SJSA1 (cell line): Measurements from ENCODE around the gene RAB36. TPM values are rescaled to one million over a fixed set of nuclear protein-coding genes. Genes with fewer than 3 reads are reported as not detected.

Experiments used
- DNase-seq, 2 experiments: peaks; one replicate each; pipeline ENCODE4 v3.0.0-alpha.2; 2015 to 2020; ENCODE audit warnings: low spot score in 2 of 2, low read depth in 1 of 2
- H3K27ac ChIP-seq: fragments of 250-450 bp; sonication (Bioruptor Pico); 2 replicates; pipeline ENCODE4 v1.5.1; 2020; ENCODE audit warnings: mild to moderate bottlenecking, moderate library complexity
- H3K27me3 ChIP-seq: fragments of 250-450 bp; sonication (Bioruptor Pico); replicated peaks from 2 replicates; pipeline ENCODE4 v1.5.1; 2020; ENCODE audit warnings: mild to moderate bottlenecking, moderate library complexity
- H3K36me3 ChIP-seq: fragments of 250-450 bp; sonication (Bioruptor Pico); 2 replicates; pipeline ENCODE4 v1.5.1; 2020; ENCODE audit warnings: mild to moderate bottlenecking
- H3K4me1 ChIP-seq: fragments of 250-450 bp; sonication (Bioruptor Pico); replicated peaks from 2 replicates; pipeline ENCODE4 v1.6.1; 2021; ENCODE audit warnings: mild to moderate bottlenecking
- H3K4me3 ChIP-seq: fragments of 250-450 bp; sonication (Bioruptor Pico); 2 replicates; pipeline ENCODE4 v1.5.1; 2020; ENCODE audit warnings: mild to moderate bottlenecking
- H3K9me3 ChIP-seq: fragments of 250-450 bp; sonication (Bioruptor Pico); replicated peaks from 2 replicates; pipeline ENCODE4 v1.5.1; 2020; ENCODE audit warnings: mild to moderate bottlenecking
- total RNA-seq: library from RNA; depleted of rRNA; stranded (reverse); fragments of >200 nt; shearing (Covaris generic); gene quantifications from 2 replicates; pipeline ENCODE4 v1.2.3, GENCODE V29; 2014

The RAB36 gene
- total RNA-seq, 1 experiment from 2014 or later: 0.42 TPM

- H3K9me3 ChIP-seq: no peaks in the 10 kb centered on the region
- H3K27me3 ChIP-seq: no peaks in the 10 kb centered on the region
- H3K36me3 ChIP-seq: peaks cover 39% of the 10 kb centered on the region
- DNase-seq: no peak
- H3K4me1 ChIP-seq: no peaks in the 10 kb centered on the region
- no peak overlapping the region for H3K27ac ChIP-seq
- no peak overlapping the region for H3K4me3 ChIP-seq
Observed at GRCh38 chr22:23121000-23121421, 24.3 kb upstream of the RAB36 start.

DNA sequence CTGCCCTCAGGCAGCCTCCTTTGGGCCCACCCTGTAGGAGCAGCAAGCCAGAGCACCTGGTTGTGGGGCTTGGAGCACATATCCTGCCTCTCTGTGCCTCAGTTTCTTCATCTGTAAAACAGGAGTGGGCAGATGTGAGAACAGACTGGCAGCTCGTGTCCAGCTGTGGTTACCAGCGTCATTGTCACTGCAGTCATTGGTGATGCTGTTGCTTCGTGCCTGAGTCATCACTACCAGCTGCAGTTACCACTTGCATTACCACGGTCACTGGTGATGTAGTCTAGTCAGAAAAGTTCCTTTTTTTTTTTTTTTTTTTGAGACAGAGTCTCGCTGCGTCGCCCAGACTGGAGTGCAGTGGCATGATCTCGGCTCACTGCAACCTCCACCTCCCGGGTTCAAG lies 23.9 kb upstream of the RAB36 start:
- no peak overlapping the region for H3K4me3 ChIP-seq
- no peak overlapping the region for H3K27ac ChIP-seq
- peaks cover 37% of the 10 kb centered on the region for H3K36me3 ChIP-seq
- DNase-seq: no peak
- no peaks in the 10 kb centered on the region for H3K4me1 ChIP-seq
- H3K27me3 ChIP-seq: no peaks in the 10 kb centered on the region
- no peaks in the 10 kb centered on the region for H3K9me3 ChIP-seq

- Histone ChIP-seq H3K4me1 (no peaks in the 10 kb centered on the region), H3K36me3 (peaks cover 37% of the 10 kb centered on the region), H3K9me3 (no peaks in the 10 kb centered on the region), H3K27me3 (no peaks in the 10 kb centered on the region), H3K4me3 (no peak overlapping the region), H3K27ac (no peak overlapping the region)
- DNase-seq: no peak
Observed at GRCh38 chr22:23122216-23122957, 22.9 kb upstream of the RAB36 start.

DNA sequence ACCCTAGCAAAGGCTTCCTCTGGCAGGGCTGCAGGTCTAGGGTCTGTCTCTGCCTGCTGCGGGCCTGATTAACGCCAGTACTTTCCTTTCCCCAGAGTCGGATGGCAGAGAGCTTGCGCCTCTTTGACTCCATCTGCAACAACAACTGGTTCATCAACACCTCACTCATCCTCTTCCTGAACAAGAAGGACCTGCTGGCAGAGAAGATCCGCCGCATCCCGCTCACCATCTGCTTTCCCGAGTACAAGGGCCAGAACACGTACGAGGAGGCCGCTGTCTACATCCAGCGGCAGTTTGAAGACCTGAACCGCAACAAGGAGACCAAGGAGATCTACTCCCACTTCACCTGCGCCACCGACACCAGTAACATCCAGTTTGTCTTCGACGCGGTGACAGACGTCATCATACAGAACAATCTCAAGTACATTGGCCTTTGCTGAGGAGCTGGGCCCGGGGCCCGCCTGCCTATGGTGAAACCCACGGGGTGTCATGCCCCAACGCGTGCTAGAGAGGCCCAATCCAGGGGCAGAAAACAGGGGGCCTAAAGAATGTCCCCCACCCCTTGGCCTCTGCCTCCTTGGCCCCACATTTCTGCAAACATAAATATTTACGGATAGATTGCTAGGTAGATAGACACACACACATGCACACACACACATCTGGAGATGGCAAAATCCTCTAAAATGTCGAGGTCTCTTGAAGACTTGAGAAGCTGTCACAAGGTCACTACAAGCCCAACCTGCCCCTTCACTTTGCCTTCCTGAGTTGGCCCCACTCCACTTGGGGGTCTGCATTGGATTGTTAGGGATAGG lies 22.1 kb upstream of the RAB36 start:
- no peak overlapping the region for H3K4me3 ChIP-seq
- H3K4me1 ChIP-seq: peaks cover 5% of the 10 kb centered on the region; the same call in 1 of the 2 replicates
- H3K27me3 ChIP-seq: no peaks in the 10 kb centered on the region
- peaks cover 37% of the 10 kb centered on the region for H3K36me3 ChIP-seq
- DNase-seq: no peak
- H3K9me3 ChIP-seq: no peaks in the 10 kb centered on the region
- H3K27ac ChIP-seq: no peak overlapping the region

GRCh38 chr22:23123804-23124254 lies 21.4 kb upstream of the RAB36 start:
- Histone ChIP-seq H3K27ac (no peak overlapping the region), H3K27me3 (no peaks in the 10 kb centered on the region), H3K9me3 (no peaks in the 10 kb centered on the region), H3K4me1 (peaks cover 6% of the 10 kb centered on the region; the same call in 1 of the 2 replicates), H3K36me3 (peaks cover 34% of the 10 kb centered on the region), H3K4me3 (no peak overlapping the region)
- no peak for DNase-seq

DNA sequence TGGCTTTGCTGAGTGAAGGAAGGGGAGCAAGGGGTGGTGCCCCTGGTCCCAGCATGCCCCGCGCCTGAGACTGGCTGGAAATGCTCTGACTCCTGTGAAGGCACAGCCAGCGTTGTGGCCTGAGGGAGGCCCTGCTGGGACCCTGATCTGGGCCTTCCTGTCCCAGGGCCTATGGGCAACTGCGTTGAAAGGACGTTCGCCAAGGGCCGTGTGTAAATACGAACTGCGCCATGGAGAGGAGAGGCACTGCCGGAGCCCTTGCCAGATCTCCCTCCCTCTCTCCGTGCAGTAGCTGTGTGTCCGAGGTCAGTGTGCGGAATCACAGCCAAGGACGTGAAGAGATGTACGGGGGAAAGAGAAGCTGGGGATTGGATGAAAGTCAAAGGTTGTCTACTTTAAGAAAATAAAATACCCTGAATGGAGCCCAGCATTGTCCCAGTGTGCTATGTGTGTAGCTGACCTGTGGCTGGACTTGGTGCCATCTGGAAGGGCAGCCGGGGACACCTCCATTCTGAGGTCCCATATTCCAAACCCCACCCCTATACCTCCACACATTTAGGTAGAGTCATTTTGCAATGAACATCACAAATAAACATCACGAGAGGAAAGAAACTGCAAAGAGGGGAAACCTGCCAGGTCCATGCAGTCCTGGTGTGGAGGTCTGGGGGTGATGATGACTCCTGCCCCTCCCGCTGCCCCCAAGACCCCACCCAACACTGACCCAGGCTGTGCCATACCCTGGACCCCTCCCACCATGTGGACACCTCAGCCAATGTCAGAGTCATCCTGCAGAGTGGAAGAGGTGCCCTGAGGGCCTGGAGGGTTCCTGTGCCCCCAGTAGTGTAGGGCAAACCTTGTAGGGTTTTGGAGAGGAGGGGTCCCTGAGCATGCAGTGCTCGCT lies 20.4 kb upstream of the RAB36 start:
- Histone ChIP-seq H3K27ac (no peak overlapping the region), H3K9me3 (no peaks in the 10 kb centered on the region), H3K36me3 (peaks cover 30% of the 10 kb centered on the region), H3K27me3 (no peaks in the 10 kb centered on the region), H3K4me3 (no peak overlapping the region), H3K4me1 (peaks cover 6% of the 10 kb centered on the region; the same call in 1 of the 2 replicates)
- no peak for DNase-seq

DNA sequence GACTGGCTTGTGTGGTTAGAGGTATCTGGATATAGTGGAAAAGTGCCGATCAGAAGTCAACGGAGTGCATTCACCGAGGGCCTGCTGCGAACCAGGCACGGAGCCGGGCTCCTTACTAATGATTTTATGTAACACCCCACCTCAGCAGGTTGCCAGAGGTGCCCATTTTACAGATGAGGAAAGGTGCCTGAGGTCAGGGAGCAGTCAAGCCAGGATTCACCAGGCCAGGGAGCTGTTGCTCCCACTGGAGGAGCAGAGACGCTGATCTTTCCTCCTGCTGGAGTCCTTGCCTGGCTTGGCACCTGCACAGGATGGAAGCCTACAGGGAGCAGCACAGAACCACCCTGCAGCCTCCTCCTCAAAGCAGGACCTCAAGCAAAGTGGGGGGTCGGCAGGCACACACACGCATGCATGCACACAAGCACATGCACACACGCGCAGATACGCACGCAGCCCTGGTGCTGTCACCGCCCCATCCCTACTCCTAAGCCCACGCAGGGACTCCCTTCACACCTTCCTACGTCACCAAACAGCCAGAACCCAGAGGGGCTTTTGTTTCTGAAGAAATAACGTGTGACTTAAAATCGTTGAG lies 19.7 kb upstream of the RAB36 start:
- Histone ChIP-seq H3K9me3 (no peaks in the 10 kb centered on the region), H3K4me1 (peaks cover 6% of the 10 kb centered on the region; the same call in 1 of the 2 replicates), H3K36me3 (peaks cover 26% of the 10 kb centered on the region), H3K27ac (no peak overlapping the region), H3K27me3 (no peaks in the 10 kb centered on the region), H3K4me3 (no peak overlapping the region)
- no peak for DNase-seq

DNA sequence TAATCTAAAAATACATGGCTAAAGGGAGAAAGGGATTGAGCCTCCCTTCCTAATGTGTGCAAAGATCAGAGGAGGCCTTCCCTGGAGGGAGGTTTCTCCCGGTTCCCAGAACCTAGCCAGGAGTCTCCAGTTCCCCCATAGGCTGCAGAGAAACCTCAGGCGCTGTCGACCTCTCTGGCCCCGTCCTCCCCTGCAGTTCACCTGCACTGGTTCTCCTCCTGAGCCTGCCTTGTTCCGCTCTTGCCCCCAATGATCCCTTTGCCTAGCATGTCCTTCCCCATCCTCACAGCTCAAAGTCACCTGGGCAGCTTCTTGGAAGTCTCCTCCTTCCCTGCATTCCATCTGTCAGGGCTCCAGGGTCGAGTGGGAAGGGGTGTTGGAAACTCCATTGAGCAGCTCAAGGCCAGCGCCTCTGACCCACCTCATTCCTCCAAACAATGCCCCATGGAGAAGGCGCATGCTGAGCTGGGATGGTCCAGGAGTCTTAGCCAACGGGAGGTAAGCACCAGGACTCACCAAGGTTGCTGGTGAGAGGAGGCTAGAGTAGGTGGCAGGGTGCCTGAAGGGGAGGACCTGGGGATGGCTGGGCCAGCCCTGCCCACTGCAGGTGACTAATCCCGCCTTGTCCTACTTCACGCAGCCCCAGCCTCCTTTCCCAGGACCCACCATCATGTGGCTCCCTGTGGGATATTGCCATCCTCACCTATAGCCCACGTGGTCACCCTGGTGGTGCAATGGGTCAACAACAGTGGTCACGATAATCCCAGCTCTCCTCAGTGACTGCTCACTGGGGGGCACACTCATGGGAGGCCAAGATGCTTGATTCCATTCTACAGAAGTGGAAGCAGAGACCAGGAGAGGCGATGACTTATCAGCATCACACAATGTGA lies 18.9 kb upstream of the RAB36 start:
- H3K36me3 ChIP-seq: peaks cover 26% of the 10 kb centered on the region
- H3K9me3 ChIP-seq: no peaks in the 10 kb centered on the region
- no peak overlapping the region for H3K4me3 ChIP-seq
- DNase-seq: no peak
- H3K27me3 ChIP-seq: no peaks in the 10 kb centered on the region
- peaks cover 6% of the 10 kb centered on the region; the same call in 1 of the 2 replicates for H3K4me1 ChIP-seq
- no peak overlapping the region for H3K27ac ChIP-seq

DNA sequence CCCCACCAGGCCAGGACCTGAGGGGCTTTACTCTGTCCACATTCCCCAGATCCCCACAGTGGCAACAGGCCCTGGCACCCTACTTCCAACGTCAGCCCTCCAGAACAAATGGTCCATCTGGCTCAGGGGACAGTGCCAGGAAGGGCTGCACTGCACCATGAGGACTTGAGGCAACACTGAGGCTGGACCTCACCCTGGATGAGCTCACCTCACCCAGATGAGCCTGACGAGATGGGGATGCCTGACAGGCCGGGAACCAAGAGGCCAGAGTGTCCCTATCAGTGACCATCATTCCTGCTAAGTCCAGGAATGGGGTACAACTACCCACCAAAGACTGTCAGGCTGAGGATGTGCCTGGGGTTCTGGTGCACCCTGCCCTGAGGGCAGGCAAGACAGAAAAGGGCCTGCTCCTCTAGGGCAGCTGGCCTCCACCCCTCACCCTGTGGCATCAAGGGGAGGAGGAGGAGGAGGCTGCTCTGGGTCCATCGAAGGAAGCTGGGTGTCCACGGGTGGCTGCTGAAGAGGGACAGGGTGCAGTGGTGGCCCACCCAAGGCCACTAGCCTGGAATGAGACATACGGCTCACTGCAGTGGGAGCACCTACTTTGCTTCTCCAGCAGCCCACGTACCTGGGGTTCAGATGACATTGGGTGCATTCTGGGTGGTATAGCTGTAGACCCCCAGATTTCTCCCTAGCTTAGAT lies 18.1 kb upstream of the RAB36 start:
- peaks cover 6% of the 10 kb centered on the region; the same call in 1 of the 2 replicates for H3K4me1 ChIP-seq
- no peaks in the 10 kb centered on the region for H3K9me3 ChIP-seq
- DNase-seq: no peak
- H3K4me3 ChIP-seq: no peak overlapping the region
- no peaks in the 10 kb centered on the region for H3K27me3 ChIP-seq
- peaks cover 26% of the 10 kb centered on the region for H3K36me3 ChIP-seq
- no peak overlapping the region for H3K27ac ChIP-seq

DNA sequence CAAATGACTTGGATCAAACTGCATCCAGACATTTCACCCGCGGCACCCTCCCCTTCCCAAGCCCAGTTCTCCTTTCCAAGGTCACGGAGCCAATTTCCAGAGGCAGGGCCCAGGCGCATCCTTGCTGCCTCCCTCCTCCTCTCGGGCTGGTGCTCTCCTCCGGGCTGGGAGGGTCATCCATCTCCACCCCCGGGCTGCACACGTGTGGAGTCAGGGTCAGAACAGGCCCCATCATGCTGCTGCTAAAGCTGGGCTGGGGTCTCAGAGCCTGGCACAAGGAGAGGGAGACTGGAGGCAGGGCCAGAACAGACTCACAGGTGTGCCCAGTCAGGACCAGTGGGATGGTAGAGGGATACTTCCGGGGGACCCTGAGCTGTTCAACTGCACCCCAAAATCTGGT lies 17.5 kb upstream of the RAB36 start:
- DNase-seq: no peak
- Histone ChIP-seq H3K9me3 (no peaks in the 10 kb centered on the region), H3K36me3 (peaks cover 26% of the 10 kb centered on the region), H3K4me3 (no peak overlapping the region), H3K27me3 (no peaks in the 10 kb centered on the region), H3K4me1 (peaks cover 6% of the 10 kb centered on the region; the same call in 1 of the 2 replicates), H3K27ac (no peak overlapping the region)

- Histone ChIP-seq H3K4me1 (peaks cover 6% of the 10 kb centered on the region; the same call in 1 of the 2 replicates), H3K27ac (no peak overlapping the region), H3K4me3 (no peak overlapping the region), H3K9me3 (no peaks in the 10 kb centered on the region), H3K36me3 (peaks cover 19% of the 10 kb centered on the region), H3K27me3 (no peaks in the 10 kb centered on the region)
- DNase-seq: peak; percentile 69 to 83
Observed at GRCh38 chr22:23128269-23129108, 16.8 kb upstream of the RAB36 start.
